ENCODE data around the gene GALNT6.

The GALNT6 gene

DNA sequence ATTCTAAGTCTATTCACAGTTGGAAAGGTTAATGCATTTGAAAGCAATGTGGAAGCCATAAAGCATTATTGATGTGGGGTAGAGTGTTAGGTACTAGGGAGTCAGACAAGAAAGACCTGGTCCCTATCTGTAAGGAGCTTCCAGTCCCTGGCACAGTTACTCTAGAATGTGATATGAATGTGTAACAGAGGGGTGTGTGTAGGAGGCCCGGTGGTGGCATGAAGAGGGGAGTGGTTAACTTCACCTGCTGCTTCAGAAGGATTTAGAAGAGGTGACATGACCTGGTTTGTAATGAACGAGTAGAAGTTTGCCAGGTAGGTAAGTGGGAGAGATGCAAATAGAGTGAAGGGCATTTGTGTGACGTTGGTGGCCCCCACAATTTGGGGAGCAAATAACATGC is 15.1 kb upstream of the GALNT6 start:
- no peak for DNase-seq (ENCODE audit: low read depth)
- H3K4me3 ChIP-seq (ENCODE audit: control insufficient read depth, low read depth, low read length), result no peak overlapping the region
- TF ChIP-seq, protein P1, sequence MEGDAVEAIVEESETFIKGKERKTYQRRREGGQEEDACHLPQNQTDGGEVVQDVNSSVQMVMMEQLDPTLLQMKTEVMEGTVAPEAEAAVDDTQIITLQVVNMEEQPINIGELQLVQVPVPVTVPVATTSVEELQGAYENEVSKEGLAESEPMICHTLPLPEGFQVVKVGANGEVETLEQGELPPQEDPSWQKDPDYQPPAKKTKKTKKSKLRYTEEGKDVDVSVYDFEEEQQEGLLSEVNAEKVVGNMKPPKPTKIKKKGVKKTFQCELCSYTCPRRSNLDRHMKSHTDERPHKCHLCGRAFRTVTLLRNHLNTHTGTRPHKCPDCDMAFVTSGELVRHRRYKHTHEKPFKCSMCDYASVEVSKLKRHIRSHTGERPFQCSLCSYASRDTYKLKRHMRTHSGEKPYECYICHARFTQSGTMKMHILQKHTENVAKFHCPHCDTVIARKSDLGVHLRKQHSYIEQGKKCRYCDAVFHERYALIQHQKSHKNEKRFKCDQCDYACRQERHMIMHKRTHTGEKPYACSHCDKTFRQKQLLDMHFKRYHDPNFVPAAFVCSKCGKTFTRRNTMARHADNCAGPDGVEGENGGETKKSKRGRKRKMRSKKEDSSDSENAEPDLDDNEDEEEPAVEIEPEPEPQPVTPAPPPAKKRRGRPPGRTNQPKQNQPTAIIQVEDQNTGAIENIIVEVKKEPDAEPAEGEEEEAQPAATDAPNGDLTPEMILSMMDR (IDR thresholded peaks at IDR 0.05; ENCODE audit: control insufficient read depth, insufficient read depth, low read depth, low read length, missing control alignments), result no peak

DNA sequence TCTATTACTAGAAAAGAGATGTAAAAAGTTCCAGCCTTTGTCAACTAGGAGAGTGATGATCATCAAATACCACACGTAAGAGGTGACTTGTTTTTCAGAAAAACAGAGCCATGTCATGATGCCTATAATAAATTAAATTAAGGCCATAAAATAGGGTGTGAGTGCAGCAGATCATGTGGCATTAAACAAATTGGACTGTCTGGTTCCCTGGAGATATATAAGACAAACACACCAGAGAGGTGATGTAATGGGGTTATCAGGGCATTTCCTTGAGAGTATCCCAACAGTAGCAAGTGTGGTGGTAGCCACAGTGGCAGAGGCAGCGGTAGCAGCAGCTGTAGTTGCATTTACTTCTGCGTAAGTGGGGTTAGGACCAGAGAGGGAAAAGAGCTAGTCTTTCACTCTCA is 14.6 kb upstream of the GALNT6 start:
- DNase-seq (ENCODE audit: low read depth), result no peak
- TF ChIP-seq, protein P1 (IDR thresholded peaks at IDR 0.05; ENCODE audit: control insufficient read depth, insufficient read depth, low read depth, low read length, missing control alignments), result no peak
- no peak overlapping the region for H3K4me3 ChIP-seq (ENCODE audit: control insufficient read depth, low read depth, low read length)

DNA sequence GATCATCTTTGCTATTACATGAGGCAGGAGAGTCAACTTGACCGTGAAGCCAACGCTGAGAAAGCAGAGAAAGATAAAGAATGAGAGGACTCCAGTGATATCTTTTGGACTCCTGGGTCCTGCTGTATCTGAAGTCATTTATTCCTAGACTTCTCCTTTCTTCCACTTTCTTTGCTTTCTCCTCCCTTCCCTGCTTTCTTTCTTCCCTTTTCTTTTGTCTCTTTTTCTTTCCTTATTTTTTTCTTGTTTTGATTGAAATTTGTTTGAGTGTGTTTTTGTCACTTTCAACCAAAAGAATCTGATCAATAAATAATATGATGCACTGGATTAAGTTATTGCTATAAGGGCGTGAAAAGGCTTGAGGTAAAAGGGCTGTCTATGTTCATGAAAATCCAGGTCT is 13.4 kb upstream of the GALNT6 start:
- DNase-seq (ENCODE audit: low read depth), result no peak
- H3K4me3 ChIP-seq (ENCODE audit: control insufficient read depth, low read depth, low read length), result no peak overlapping the region
- TF ChIP-seq, protein P1 (IDR thresholded peaks at IDR 0.05; ENCODE audit: control insufficient read depth, insufficient read depth, low read depth, low read length, missing control alignments), result no peak

DNA sequence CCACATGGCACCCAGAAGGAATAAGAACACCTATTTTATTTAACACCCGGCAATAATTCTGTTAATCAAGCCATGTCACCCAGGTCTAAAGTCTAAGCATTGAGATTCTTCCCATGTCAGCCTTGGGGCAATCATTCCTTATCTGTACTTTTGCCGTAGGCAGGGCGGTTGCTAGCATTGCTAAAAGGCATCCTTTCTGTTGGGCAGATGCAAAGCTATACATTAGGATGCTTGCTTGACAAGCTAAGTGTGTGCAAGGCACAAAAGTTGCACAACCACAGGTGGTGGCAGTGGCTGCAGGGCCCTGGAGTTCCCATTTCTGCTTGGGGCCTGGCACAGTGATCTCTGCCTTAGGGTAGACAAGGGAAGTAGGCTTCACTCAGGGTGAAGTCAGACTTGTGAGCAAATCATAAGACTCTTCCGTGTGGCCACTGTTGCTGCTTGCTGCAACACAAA is 12.5 kb upstream of the GALNT6 start:
- TF ChIP-seq, protein P1 (IDR thresholded peaks at IDR 0.05; ENCODE audit: control insufficient read depth, insufficient read depth, low read depth, low read length, missing control alignments), result no peak
- DNase-seq (ENCODE audit: low read depth), result no peak
- no peak overlapping the region for H3K4me3 ChIP-seq (ENCODE audit: control insufficient read depth, low read depth, low read length)

DNA sequence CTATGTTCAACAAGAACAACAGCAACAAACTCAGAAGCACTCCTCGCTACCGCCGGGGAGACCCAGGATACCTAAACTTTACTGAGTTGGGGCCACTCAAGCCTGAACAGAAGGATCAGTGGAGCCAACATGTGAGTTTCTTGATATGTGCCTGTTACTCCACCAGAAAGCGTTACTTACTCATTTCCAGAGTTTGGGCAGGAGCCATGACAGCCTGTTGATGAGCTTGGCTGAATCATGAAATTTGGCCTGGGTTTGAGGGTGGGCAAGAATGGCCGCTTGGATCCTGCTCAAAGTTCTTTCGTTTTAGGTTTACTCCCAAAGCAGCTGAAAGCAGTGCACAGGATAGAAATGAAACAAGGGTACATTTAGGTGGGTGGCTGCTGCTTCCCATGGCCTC is 12.0 kb upstream of the GALNT6 start:
- no peak for DNase-seq (ENCODE audit: low read depth)
- TF ChIP-seq, protein P1 (IDR thresholded peaks at IDR 0.05; ENCODE audit: control insufficient read depth, insufficient read depth, low read depth, low read length, missing control alignments), result no peak

DNA sequence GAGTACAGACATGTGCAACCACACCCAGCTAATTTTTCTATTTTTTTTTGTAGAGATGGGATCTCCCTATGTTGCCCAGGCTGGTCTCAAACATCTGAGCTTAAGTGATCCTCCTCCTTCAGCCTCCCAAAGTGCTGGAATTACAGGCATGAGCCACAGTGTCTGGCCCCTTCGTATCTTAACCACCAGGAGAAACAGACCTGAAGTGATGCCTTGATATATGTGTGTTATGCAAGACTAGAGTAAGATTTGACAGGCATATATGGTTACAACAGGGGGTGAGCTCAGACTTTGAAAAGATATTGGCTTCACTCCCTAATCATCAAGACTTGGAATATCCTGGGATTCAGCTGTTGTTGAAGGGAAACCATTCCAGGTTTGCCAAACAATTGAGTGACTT is 10.7 kb upstream of the GALNT6 start:
- TF ChIP-seq, protein P1 (IDR thresholded peaks at IDR 0.05; ENCODE audit: control insufficient read depth, insufficient read depth, low read depth, low read length, missing control alignments), result no peak
- DNase-seq (ENCODE audit: low read depth), result no peak

More for the DNA sequence above, 12.0 kb upstream of the GALNT6 start:
- H3K4me3 ChIP-seq (ENCODE audit: control insufficient read depth, low read depth, low read length), result no peak overlapping the region

DNA sequence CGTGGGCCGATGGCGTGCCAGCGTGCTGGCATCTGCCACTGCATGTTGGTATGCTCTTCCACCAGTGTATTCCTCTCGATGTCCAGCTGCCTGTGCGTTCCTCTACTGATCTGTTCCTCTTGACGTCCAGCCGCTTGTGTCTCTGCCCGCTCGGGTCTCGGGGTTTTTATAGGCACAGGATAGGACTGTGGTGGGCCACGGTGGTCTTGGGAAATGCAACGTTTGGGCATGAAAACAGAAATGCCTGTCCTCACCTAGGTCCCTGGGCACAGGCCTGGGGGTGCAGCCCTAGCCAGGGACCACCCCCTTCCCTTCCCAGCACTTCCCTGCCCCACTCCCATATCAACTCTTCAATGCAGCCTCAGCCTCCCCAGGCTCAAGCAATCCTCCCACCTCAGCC is 10.3 kb upstream of the GALNT6 start:
- TF ChIP-seq, protein P1 (IDR thresholded peaks at IDR 0.05; ENCODE audit: control insufficient read depth, insufficient read depth, low read depth, low read length, missing control alignments), result no peak
- no peak overlapping the region for H3K4me3 ChIP-seq (ENCODE audit: control insufficient read depth, low read depth, low read length)
- DNase-seq (ENCODE audit: low read depth), result no peak

More for the DNA sequence above, 10.7 kb upstream of the GALNT6 start:
- H3K4me3 ChIP-seq (ENCODE audit: control insufficient read depth, low read depth, low read length), result no peak overlapping the region

Measured in AG09309 (cell line).